ENCODE results near the gene NABP2.

- TF ChIP-seq POLR2AphosphoS5 (IDR thresholded peaks at IDR 0.05; ENCODE audit: low read depth, low read length): no peak
- TF ChIP-seq CTCF (IDR thresholded peaks at IDR 0.05): no peak
- TF ChIP-seq SIN3A (IDR thresholded peaks at IDR 0.05; ENCODE audit: borderline replicate concordance, insufficient read depth, low read depth, low read length): no peak
Measured at GRCh38 chr12:56258820-56259183, 34.7 kb downstream of the NABP2 start.

All from Panc1 (cell line).